Measurements from ENCODE around the gene NUP93. TPM values are rescaled to one million over a fixed set of nuclear protein-coding genes. Genes with fewer than 3 reads are reported as not detected.

NUP93 gene
- total RNA-seq, 5 donors from 2014 or later (not counting 1 experiment from before 2014, with no cell fraction given) = 52.6 to 72.4 (median 60.5) TPM

- POLR2A ChIA-PET = no interaction called here
- no peaks in the 10 kb centered on the region for H3K9me3 Mint-ChIP-seq
Measured at GRCh38 chr16:56785317-56785716, 55.4 kb downstream of the NUP93 start.

DNA sequence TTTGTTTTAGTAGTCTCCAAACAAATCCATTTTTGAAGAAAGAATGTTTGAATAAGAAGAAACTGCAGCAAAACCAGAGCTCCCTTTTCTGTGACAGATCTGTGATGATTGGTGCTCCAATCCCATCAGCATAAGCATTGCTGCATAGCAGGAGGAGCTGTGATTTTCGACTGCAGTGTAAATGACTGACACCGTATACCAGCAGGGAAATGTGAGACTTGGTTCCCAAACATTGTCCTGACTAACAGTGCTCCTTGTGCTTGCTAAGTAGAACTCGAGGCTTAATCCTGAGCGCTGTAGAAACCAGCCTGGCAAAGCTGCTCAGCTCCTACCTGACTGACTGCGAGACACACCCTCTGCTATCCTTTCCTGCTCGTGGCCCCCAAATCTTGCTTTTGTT lies 57.2 kb downstream of the NUP93 start:
- H3K27ac ChIP-seq (ENCODE audit: low read length) = no peak overlapping the region
- no peak overlapping the region for H3K27ac Mint-ChIP-seq
- peaks cover 0 to 9% of the 10 kb centered on the region in 2 donors for H3K36me3 ChIP-seq (ENCODE audit: control insufficient read depth in 2 of 2, extremely low read depth in 1 of 2, insufficient read depth in 1 of 2, low read length in 1 of 2)
- ATAC-seq (replicated peaks in 1 of 4) = no peak
- no peak overlapping the region for H3K4me3 ChIP-seq (ENCODE audit: control insufficient read depth in 1 of 2, extremely low read depth in 1 of 2, low read length in 1 of 2)
- ChIA-PET CTCF (interaction anchor here in 1 of 2 donors (0.9 kb wide), 1 partner anchor 10 kb away, joined by 3 read pairs; no protein-coding TSS in a partner anchor), POLR2A (no interaction called here)
- no peak for DNase-seq
- H3K27me3 Mint-ChIP-seq = no peaks in the 10 kb centered on the region
- H3K4me1 Mint-ChIP-seq = peaks cover 0 to 5% (median 2%) of the 10 kb centered on the region in 3 donors
- no peaks in the 10 kb centered on the region for H3K27me3 ChIP-seq (replicated peaks in 1 of 2; ENCODE audit: control insufficient read depth in 2 of 2, extremely low read depth in 1 of 2, insufficient read depth in 2 of 2, low read length in 1 of 2)
- H3K9me3 Mint-ChIP-seq = no peaks in the 10 kb centered on the region
- no peak overlapping the region for H3K4me3 Mint-ChIP-seq
- no peaks in the 10 kb centered on the region for H3K4me1 ChIP-seq (ENCODE audit: control insufficient read depth in 1 of 2, extremely low read depth in 1 of 2, insufficient read depth in 2 of 2, low read length in 2 of 2)
- WGBS (ENCODE audit: insufficient coverage) = 95% methylated on average over 5 of the region's 6 CpGs
- no peaks in the 10 kb centered on the region for H3K36me3 Mint-ChIP-seq
- no peaks in the 10 kb centered on the region for H3K9me3 ChIP-seq

More at GRCh38 chr16:56785317-56785716, 55.4 kb downstream of the NUP93 start:
- WGBS (ENCODE audit: insufficient coverage) = no CpG with 5 or more reads among the region's 6 CpGs
- H3K27me3 ChIP-seq (replicated peaks in 1 of 2; ENCODE audit: control insufficient read depth in 2 of 2, extremely low read depth in 1 of 2, insufficient read depth in 2 of 2, low read length in 1 of 2) = no peaks in the 10 kb centered on the region
- peaks cover 0 to 2% of the 10 kb centered on the region in 2 experiments for H3K4me1 ChIP-seq (ENCODE audit: control insufficient read depth in 1 of 2, extremely low read depth in 1 of 2, insufficient read depth in 2 of 2, low read length in 2 of 2)
- no peak overlapping the region for H3K27ac Mint-ChIP-seq
- H3K36me3 ChIP-seq (ENCODE audit: control insufficient read depth in 2 of 2, extremely low read depth in 1 of 2, insufficient read depth in 1 of 2, low read length in 1 of 2) = peaks cover 0 to 9% of the 10 kb centered on the region in 2 donors
- CTCF ChIA-PET = no interaction called here
- H3K4me3 ChIP-seq (ENCODE audit: control insufficient read depth in 1 of 2, extremely low read depth in 1 of 2, low read length in 1 of 2) = no peak overlapping the region
- H3K4me1 Mint-ChIP-seq = peaks cover 12 to 15% (median 14%) of the 10 kb centered on the region in 3 donors
- H3K27ac ChIP-seq (ENCODE audit: low read length) = no peak overlapping the region
- no peaks in the 10 kb centered on the region for H3K9me3 ChIP-seq
- DNase-seq (no peak), ATAC-seq (replicated peaks in 1 of 4) (no peak)
- H3K27me3 Mint-ChIP-seq = no peaks in the 10 kb centered on the region
- peaks cover 4% of the 10 kb centered on the region for H3K36me3 Mint-ChIP-seq
- H3K4me3 Mint-ChIP-seq = no peak overlapping the region

DNA sequence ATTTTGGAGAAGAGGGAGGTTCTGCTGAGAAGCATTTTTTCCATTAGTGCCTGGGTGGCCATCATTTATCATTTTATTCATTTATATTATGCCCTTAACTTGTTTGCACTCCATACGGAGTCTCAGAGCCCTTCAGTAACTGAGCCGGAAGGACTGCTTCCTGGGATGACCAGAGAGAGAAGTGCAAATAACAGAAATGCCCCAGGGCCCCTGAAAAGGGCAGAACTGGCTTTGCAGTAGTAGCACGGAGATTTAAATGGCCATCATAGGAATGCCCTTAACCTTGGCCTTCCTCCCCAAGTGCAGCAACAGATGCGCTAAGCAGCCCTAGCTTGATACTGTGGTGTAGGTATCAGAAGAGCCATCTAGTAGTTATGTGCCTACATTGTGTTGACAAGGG lies 58.5 kb downstream of the NUP93 start:
- peaks cover 0 to 9% of the 10 kb centered on the region in 2 donors for H3K36me3 ChIP-seq (ENCODE audit: control insufficient read depth in 2 of 2, extremely low read depth in 1 of 2, insufficient read depth in 1 of 2, low read length in 1 of 2)
- Mint-ChIP-seq H3K9me3 (no peaks in the 10 kb centered on the region), H3K36me3 (no peaks in the 10 kb centered on the region), H3K4me1 (peaks cover 0 to 7% (median 5%) of the 10 kb centered on the region in 3 donors), H3K27me3 (no peaks in the 10 kb centered on the region), H3K4me3 (no peak overlapping the region), H3K27ac (no peak overlapping the region)
- ATAC-seq (replicated peaks in 1 of 4) (no peak), DNase-seq (no peak)
- no peaks in the 10 kb centered on the region for H3K27me3 ChIP-seq (replicated peaks in 1 of 2; ENCODE audit: control insufficient read depth in 2 of 2, extremely low read depth in 1 of 2, insufficient read depth in 2 of 2, low read length in 1 of 2)
- POLR2A ChIA-PET = no interaction called here
- H3K4me3 ChIP-seq (ENCODE audit: control insufficient read depth in 1 of 2, extremely low read depth in 1 of 2, low read length in 1 of 2) = no peak overlapping the region
- WGBS (ENCODE audit: insufficient coverage) = 100% methylated on average over 1 of the region's 4 CpGs
- H3K27ac ChIP-seq (ENCODE audit: low read length) = no peak overlapping the region
- CTCF ChIA-PET = no interaction called here
- H3K9me3 ChIP-seq = no peaks in the 10 kb centered on the region
- H3K4me1 ChIP-seq (ENCODE audit: control insufficient read depth in 1 of 2, extremely low read depth in 1 of 2, insufficient read depth in 2 of 2, low read length in 2 of 2) = no peaks in the 10 kb centered on the region

- H3K9me3 ChIP-seq = no peaks in the 10 kb centered on the region
- Mint-ChIP-seq H3K27me3 (no peaks in the 10 kb centered on the region), H3K4me3 (no peak overlapping the region), H3K36me3 (no peaks in the 10 kb centered on the region), H3K4me1 (peaks cover 0 to 7% (median under 1%) of the 10 kb centered on the region in 3 donors), H3K27ac (no peak overlapping the region), H3K9me3 (no peaks in the 10 kb centered on the region)
- no peaks in the 10 kb centered on the region for H3K4me1 ChIP-seq (ENCODE audit: control insufficient read depth in 1 of 2, extremely low read depth in 1 of 2, insufficient read depth in 2 of 2, low read length in 2 of 2)
- POLR2A ChIA-PET = no interaction called here
- peak in 20 of 35 experiments; percentile 2 to 39 (median 12) for DNase-seq
- H3K4me3 ChIP-seq (ENCODE audit: control insufficient read depth in 1 of 2, extremely low read depth in 1 of 2, low read length in 1 of 2) = no peak overlapping the region
- WGBS (ENCODE audit: insufficient coverage) = 77% methylated on average over 3 of the region's 5 CpGs
- no peak overlapping the region for H3K27ac ChIP-seq (ENCODE audit: low read length)
- ATAC-seq (replicated peaks in 1 of 4) = peak in 2 of 4 experiments; percentile 34 to 45
- CTCF ChIA-PET = interaction anchor here in 1 of 2 donors (0.6 kb wide), 1 partner anchor 1186 kb away, joined by 3 read pairs; no protein-coding TSS in a partner anchor
- no peaks in the 10 kb centered on the region for H3K27me3 ChIP-seq (replicated peaks in 1 of 2; ENCODE audit: control insufficient read depth in 2 of 2, extremely low read depth in 1 of 2, insufficient read depth in 2 of 2, low read length in 1 of 2)
- peaks cover 0 to 9% of the 10 kb centered on the region in 2 donors for H3K36me3 ChIP-seq (ENCODE audit: control insufficient read depth in 2 of 2, extremely low read depth in 1 of 2, insufficient read depth in 1 of 2, low read length in 1 of 2)
Measured at GRCh38 chr16:56789360-56789759, 59.4 kb downstream of the NUP93 start.

GRCh38 chr16:56792967-56793366 lies 63.0 kb downstream of the NUP93 start:
- no peaks in the 10 kb centered on the region for H3K27me3 Mint-ChIP-seq
- H3K4me3 ChIP-seq (ENCODE audit: control insufficient read depth in 1 of 2, extremely low read depth in 1 of 2, low read length in 1 of 2) = no peak overlapping the region
- DNase-seq (no peak), ATAC-seq (replicated peaks in 1 of 4) (no peak)
- peaks cover 0 to 7% (median 0%) of the 10 kb centered on the region in 3 donors for H3K4me1 Mint-ChIP-seq
- no peaks in the 10 kb centered on the region for H3K36me3 Mint-ChIP-seq
- H3K4me1 ChIP-seq (ENCODE audit: control insufficient read depth in 1 of 2, extremely low read depth in 1 of 2, insufficient read depth in 2 of 2, low read length in 2 of 2) = no peaks in the 10 kb centered on the region
- no peaks in the 10 kb centered on the region for H3K9me3 Mint-ChIP-seq
- H3K4me3 Mint-ChIP-seq = no peak overlapping the region
- H3K27ac ChIP-seq (ENCODE audit: low read length) = no peak overlapping the region
- H3K36me3 ChIP-seq (ENCODE audit: control insufficient read depth in 2 of 2, extremely low read depth in 1 of 2, insufficient read depth in 1 of 2, low read length in 1 of 2) = peaks cover 0 to 7% of the 10 kb centered on the region in 2 donors
- H3K27me3 ChIP-seq (replicated peaks in 1 of 2; ENCODE audit: control insufficient read depth in 2 of 2, extremely low read depth in 1 of 2, insufficient read depth in 2 of 2, low read length in 1 of 2) = no peaks in the 10 kb centered on the region
- peak overlapping the region in 1 of 2 donors; percentile 29 for H3K27ac Mint-ChIP-seq
- ChIA-PET CTCF (interaction anchor here (0.7 to 2.9 kb wide), 5 partner anchors 11 to 279 kb away, joined by 3 to 14 read pairs (median 3); no protein-coding TSS in a partner anchor), POLR2A (interaction anchor here in 1 of 2 donors (0.6 kb wide), 1 partner anchor 48 kb away, joined by 3 read pairs; no protein-coding TSS in a partner anchor)
- no peaks in the 10 kb centered on the region for H3K9me3 ChIP-seq

DNA sequence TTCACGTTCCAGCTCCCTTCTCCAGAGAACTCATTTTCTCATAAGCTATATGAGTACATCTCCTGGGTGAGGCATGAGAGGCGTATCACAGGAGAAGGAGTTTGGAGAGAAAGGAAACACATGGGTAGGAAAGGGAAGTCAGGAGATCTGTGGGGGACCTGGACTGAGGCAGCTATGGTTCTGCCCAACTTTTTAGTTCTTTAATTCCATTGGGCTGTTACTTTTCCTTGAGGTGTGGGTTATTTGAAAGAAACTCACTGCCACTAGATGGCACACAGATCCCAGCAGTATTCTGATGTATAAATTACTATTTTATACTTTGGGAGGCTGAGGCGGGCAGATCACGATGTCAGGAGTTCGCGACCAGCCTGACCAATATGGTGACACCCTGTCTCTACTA lies 63.6 kb downstream of the NUP93 start:
- no peaks in the 10 kb centered on the region for H3K9me3 ChIP-seq
- ChIA-PET CTCF (interaction anchor here (0.7 to 2.9 kb wide), 4 partner anchors 12 to 279 kb away, joined by 3 to 14 read pairs (median 4); no protein-coding TSS in a partner anchor), POLR2A (interaction anchor here in 1 of 2 donors (0.6 kb wide), 1 partner anchor 49 kb away, joined by 3 read pairs; no protein-coding TSS in a partner anchor)
- H3K27ac Mint-ChIP-seq = no peak overlapping the region
- no peaks in the 10 kb centered on the region for H3K27me3 ChIP-seq (replicated peaks in 1 of 2; ENCODE audit: control insufficient read depth in 2 of 2, extremely low read depth in 1 of 2, insufficient read depth in 2 of 2, low read length in 1 of 2)
- ATAC-seq (replicated peaks in 1 of 4) = no peak
- no CpG with 5 or more reads among the region's 6 CpGs for WGBS (ENCODE audit: insufficient coverage)
- no peak overlapping the region for H3K4me3 Mint-ChIP-seq
- H3K4me1 ChIP-seq (ENCODE audit: control insufficient read depth in 1 of 2, extremely low read depth in 1 of 2, insufficient read depth in 2 of 2, low read length in 2 of 2) = no peaks in the 10 kb centered on the region
- H3K4me3 ChIP-seq (ENCODE audit: control insufficient read depth in 1 of 2, extremely low read depth in 1 of 2, low read length in 1 of 2) = no peak overlapping the region
- H3K36me3 ChIP-seq (ENCODE audit: control insufficient read depth in 2 of 2, extremely low read depth in 1 of 2, insufficient read depth in 1 of 2, low read length in 1 of 2) = peaks cover 0 to 2% of the 10 kb centered on the region in 2 donors
- no peaks in the 10 kb centered on the region for H3K27me3 Mint-ChIP-seq
- H3K27ac ChIP-seq (ENCODE audit: low read length) = no peak overlapping the region
- DNase-seq = peak in 2 of 35 experiments; percentile 11 to 40
- H3K4me1 Mint-ChIP-seq = peaks cover 0 to 7% (median 0%) of the 10 kb centered on the region in 3 donors
- H3K36me3 Mint-ChIP-seq = peaks cover 4% of the 10 kb centered on the region
- H3K9me3 Mint-ChIP-seq = no peaks in the 10 kb centered on the region

Measured in T-cell (primary cell).